ENCODE data around the gene RPN2. TPM values are rescaled to one million over a fixed set of nuclear protein-coding genes. Genes with fewer than 3 reads are reported as not detected.

RPN2 gene
- total and polyA plus RNA-seq, 2 of the 13 experiments (the other 11 are each of a cell fraction or from before 2014, with no cell fraction given): 587 to 1,818 TPM

DNA sequence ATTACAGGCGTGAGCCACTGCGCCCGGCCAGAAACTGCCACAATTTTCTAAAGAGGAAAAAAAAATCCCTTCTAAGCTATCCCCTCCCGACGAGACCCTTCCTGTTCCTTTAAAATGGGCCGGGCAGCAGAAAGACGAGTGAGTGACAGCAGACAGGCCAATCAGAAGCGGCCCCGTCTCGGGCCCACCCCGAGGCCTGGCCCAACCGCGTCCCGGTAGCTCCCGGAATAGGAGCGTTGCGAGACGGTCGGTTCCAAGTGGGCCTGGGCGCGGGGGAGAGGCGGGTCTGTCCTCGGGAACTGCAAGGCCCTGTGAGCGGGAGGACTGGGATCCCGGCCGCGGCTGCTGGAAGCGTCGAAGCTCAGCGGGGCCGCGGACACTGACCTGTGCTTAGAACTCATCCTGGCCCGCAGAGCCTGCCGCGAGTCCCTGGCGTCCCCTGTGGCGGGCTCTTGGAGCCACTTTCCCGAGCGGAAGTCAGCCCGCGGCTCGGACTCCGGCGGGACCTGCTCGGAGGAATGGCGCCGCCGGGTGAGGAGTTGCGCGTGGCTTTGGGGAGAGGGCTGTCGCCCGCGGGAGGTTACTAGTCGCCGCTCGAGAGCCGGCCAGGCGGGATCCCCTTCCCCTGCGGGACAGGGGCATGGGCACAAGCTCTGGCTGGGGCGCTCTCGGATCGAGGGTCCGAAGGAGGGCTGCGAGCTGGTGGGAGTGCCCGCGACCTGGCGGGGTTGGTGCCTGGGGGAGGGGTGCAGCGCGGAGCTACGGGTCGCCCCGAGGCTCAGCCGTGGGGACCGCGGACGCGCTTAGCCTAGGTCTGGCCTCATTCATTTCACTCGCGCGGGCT lies at the start of gene RPN2, which contains the start of gene MROH8 (continued):
- TF ChIP-seq, protein P1, sequence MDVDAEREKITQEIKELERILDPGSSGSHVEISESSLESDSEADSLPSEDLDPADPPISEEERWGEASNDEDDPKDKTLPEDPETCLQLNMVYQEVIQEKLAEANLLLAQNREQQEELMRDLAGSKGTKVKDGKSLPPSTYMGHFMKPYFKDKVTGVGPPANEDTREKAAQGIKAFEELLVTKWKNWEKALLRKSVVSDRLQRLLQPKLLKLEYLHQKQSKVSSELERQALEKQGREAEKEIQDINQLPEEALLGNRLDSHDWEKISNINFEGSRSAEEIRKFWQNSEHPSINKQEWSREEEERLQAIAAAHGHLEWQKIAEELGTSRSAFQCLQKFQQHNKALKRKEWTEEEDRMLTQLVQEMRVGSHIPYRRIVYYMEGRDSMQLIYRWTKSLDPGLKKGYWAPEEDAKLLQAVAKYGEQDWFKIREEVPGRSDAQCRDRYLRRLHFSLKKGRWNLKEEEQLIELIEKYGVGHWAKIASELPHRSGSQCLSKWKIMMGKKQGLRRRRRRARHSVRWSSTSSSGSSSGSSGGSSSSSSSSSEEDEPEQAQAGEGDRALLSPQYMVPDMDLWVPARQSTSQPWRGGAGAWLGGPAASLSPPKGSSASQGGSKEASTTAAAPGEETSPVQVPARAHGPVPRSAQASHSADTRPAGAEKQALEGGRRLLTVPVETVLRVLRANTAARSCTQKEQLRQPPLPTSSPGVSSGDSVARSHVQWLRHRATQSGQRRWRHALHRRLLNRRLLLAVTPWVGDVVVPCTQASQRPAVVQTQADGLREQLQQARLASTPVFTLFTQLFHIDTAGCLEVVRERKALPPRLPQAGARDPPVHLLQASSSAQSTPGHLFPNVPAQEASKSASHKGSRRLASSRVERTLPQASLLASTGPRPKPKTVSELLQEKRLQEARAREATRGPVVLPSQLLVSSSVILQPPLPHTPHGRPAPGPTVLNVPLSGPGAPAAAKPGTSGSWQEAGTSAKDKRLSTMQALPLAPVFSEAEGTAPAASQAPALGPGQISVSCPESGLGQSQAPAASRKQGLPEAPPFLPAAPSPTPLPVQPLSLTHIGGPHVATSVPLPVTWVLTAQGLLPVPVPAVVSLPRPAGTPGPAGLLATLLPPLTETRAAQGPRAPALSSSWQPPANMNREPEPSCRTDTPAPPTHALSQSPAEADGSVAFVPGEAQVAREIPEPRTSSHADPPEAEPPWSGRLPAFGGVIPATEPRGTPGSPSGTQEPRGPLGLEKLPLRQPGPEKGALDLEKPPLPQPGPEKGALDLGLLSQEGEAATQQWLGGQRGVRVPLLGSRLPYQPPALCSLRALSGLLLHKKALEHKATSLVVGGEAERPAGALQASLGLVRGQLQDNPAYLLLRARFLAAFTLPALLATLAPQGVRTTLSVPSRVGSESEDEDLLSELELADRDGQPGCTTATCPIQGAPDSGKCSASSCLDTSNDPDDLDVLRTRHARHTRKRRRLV (CRISPR knock-in tag; IDR thresholded peaks at IDR 0.05): peak; percentile 95; the same call in 1 of the 2 replicates
- peak; percentile 83 for TF ChIP-seq KDM4B (CRISPR knock-in tag; IDR thresholded peaks at IDR 0.05)
- TF ChIP-seq, protein P2, sequence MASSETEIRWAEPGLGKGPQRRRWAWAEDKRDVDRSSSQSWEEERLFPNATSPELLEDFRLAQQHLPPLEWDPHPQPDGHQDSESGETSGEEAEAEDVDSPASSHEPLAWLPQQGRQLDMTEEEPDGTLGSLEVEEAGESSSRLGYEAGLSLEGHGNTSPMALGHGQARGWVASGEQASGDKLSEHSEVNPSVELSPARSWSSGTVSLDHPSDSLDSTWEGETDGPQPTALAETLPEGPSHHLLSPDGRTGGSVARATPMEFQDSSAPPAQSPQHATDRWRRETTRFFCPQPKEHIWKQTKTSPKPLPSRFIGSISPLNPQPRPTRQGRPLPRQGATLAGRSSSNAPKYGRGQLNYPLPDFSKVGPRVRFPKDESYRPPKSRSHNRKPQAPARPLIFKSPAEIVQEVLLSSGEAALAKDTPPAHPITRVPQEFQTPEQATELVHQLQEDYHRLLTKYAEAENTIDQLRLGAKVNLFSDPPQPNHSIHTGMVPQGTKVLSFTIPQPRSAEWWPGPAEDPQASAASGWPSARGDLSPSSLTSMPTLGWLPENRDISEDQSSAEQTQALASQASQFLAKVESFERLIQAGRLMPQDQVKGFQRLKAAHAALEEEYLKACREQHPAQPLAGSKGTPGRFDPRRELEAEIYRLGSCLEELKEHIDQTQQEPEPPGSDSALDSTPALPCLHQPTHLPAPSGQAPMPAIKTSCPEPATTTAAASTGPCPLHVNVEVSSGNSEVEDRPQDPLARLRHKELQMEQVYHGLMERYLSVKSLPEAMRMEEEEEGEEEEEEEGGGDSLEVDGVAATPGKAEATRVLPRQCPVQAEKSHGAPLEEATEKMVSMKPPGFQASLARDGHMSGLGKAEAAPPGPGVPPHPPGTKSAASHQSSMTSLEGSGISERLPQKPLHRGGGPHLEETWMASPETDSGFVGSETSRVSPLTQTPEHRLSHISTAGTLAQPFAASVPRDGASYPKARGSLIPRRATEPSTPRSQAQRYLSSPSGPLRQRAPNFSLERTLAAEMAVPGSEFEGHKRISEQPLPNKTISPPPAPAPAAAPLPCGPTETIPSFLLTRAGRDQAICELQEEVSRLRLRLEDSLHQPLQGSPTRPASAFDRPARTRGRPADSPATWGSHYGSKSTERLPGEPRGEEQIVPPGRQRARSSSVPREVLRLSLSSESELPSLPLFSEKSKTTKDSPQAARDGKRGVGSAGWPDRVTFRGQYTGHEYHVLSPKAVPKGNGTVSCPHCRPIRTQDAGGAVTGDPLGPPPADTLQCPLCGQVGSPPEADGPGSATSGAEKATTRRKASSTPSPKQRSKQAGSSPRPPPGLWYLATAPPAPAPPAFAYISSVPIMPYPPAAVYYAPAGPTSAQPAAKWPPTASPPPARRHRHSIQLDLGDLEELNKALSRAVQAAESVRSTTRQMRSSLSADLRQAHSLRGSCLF (CRISPR knock-in tag; IDR thresholded peaks at IDR 0.05; ENCODE audit: borderline replicate concordance): peak; percentile 93; the same call in 1 of the 2 replicates
- peak; percentile 98 for TF ChIP-seq XBP1 (CRISPR knock-in tag; IDR thresholded peaks at IDR 0.05)
- no peak for TF ChIP-seq ZNF775 (CRISPR knock-in tag; IDR thresholded peaks at IDR 0.05; ENCODE audit: borderline replicate concordance)
- peak; percentile 82; the same call in 1 of the 2 replicates for TF ChIP-seq ZNF766 (CRISPR knock-in tag; IDR thresholded peaks at IDR 0.05; ENCODE audit: borderline replicate concordance)
- TF ChIP-seq, protein P3, sequence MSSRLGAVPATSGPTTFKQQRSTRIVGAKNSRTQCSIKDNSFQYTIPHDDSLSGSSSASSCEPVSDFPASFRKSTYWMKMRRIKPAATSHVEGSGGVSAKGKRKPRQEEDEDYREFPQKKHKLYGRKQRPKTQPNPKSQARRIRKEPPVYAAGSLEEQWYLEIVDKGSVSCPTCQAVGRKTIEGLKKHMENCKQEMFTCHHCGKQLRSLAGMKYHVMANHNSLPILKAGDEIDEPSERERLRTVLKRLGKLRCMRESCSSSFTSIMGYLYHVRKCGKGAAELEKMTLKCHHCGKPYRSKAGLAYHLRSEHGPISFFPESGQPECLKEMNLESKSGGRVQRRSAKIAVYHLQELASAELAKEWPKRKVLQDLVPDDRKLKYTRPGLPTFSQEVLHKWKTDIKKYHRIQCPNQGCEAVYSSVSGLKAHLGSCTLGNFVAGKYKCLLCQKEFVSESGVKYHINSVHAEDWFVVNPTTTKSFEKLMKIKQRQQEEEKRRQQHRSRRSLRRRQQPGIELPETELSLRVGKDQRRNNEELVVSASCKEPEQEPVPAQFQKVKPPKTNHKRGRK (CRISPR knock-in tag; IDR thresholded peaks at IDR 0.05): no peak
- no peak for TF ChIP-seq ZNF143 (CRISPR knock-in tag; IDR thresholded peaks at IDR 0.05)
- peak; percentile 93; the same call in 1 of the 2 replicates for TF ChIP-seq ZBTB42 (CRISPR knock-in tag; IDR thresholded peaks at IDR 0.05)
- no peak for TF ChIP-seq ZNF180 (CRISPR knock-in tag; IDR thresholded peaks at IDR 0.05; ENCODE audit: borderline replicate concordance, low read depth)
- TF ChIP-seq ESRRA (CRISPR knock-in tag; IDR thresholded peaks at IDR 0.05; ENCODE audit: low read depth): no peak; the same call in 1 of the 2 replicates
- TF ChIP-seq ATRX (CRISPR knock-in tag; IDR thresholded peaks at IDR 0.05; ENCODE audit: borderline replicate concordance): no peak
- 0 out of 2 replicates have a peak, but pooled peaks have one; percentile 49 for TF ChIP-seq ZSCAN9 (CRISPR knock-in tag; IDR thresholded peaks at IDR 0.05; ENCODE audit: borderline replicate concordance)
- TF ChIP-seq, protein P4, sequence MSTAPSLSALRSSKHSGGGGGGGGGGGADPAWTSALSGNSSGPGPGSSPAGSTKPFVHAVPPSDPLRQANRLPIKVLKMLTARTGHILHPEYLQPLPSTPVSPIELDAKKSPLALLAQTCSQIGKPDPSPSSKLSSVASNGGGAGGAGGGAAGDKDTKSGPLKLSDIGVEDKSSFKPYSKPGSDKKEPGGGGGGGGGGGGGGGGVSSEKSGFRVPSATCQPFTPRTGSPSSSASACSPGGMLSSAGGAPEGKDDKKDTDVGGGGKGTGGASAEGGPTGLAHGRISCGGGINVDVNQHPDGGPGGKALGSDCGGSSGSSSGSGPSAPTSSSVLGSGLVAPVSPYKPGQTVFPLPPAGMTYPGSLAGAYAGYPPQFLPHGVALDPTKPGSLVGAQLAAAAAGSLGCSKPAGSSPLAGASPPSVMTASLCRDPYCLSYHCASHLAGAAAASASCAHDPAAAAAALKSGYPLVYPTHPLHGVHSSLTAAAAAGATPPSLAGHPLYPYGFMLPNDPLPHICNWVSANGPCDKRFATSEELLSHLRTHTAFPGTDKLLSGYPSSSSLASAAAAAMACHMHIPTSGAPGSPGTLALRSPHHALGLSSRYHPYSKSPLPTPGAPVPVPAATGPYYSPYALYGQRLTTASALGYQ (CRISPR knock-in tag; IDR thresholded peaks at IDR 0.05): peak; percentile 88

All from HepG2 (cell line).